Measurements from ENCODE around the gene LSM5.
"Not testable (repeated sequence)": the region's sequence is repeated elsewhere in the genome, so short reads cannot be mapped to it uniquely, and the experiment has no call there.

DNA sequence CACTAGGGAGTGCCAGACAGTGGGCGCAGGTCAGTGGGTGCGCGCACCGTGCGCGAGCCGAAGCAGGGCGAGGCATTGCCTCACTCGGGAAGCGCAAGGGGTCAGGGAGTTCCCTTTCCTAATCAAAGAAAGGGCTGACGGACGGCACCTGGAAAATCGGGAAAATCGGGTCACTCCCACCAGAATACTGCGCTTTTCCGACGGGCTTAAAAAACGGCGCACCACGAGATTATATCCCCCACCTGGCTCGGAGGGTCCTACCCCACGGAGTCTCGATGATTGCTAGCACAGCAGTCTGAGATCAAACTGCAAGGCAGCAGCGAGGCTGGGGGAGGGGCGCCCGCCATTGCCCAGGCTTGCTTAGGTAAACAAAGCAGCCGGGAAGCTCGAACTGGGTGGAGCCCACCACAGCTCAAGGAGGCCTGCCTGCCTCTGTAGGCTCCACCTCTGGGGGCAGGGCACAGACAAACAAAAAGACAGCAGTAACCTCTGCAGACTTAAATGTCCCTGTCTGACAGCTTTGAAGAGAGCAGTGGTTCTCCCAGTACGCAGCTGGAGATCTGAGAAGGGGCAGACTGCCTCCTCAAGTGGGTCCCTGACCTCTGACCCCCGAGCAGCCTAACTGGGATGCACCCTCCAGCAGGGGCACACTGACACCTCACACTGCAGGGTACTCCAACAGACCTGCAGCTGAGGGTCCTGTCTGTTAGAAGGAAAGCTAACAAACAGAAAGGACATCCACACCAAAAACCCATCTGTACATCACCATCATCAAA lies 25.4 kb downstream of the LSM5 start:
- not testable (repeated sequence) for TF ChIP-seq CTCF, POLR2A, POLR2AphosphoS5 (IDR thresholded peaks at IDR 0.05)

All from prostate gland (tissue), 2 donors.